Measurements from ENCODE around the gene TRMT61A.

- no peak for TF ChIP-seq CTCF (IDR thresholded peaks at IDR 0.05; ENCODE audit: insufficient read depth, low read length, poor library complexity, severe bottlenecking)
- no peak for TF ChIP-seq EZH2phosphoT487 (conservative IDR thresholded peaks at IDR 0.05; ENCODE audit: low read length)
Observed at GRCh38 chr14:103532216-103533136, 3.5 kb downstream of the TRMT61A start.

Measured in SU-DHL-6 (cell line).